Stimulated activated CD8-positive, alpha-beta memory T cell treated with anti-CD3 and anti-CD28 coated beads, Interleukin-12 subunit alpha, Interleukin-12 subunit beta, amount 100 ng/mL, for 1 hour (primary cell): ENCODE results near the gene KIAA0319L.

Experiments
- DNase-seq: peaks from one replicate; pipeline ENCODE4 v3.0.0-alpha.2; 2020; ENCODE audit warnings: low read depth

Gene KIAA0319L

DNA sequence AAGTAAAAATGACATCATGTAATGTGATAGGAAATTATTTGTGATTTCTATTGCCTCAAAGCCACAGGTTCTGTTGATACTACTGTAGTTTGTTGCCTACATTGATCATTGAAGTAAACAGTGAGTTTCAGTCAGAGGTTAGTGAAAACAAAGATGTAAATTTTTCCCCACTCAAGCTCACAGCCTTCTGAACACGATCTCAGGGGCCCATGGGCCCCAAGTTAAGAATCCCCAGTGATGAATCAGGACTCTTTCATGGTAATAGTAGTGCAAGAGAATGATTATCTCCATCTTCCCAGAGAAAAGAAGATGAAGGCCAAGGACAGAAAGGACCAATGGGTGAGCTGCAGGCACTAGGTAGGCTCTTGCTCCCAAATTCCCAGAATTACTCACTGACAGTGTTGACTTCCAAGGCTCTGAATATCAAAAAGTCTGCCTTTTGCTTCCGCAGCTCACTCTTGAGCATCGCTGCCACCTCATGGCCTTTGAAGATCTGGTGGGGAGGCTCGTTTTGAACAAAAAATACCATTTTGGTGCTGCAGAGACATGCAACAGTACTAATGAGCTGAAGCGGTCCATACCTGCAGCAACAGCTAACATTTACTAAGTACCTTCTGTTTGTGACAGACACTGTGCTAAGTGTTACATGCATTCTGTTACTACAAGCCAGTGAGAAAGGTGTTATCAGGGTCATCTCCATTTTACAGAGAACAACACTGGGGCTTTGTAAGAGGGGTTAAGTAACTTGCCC, 113.3 kb downstream of the KIAA0319L start:
- DNase-seq: no peak

DNA sequence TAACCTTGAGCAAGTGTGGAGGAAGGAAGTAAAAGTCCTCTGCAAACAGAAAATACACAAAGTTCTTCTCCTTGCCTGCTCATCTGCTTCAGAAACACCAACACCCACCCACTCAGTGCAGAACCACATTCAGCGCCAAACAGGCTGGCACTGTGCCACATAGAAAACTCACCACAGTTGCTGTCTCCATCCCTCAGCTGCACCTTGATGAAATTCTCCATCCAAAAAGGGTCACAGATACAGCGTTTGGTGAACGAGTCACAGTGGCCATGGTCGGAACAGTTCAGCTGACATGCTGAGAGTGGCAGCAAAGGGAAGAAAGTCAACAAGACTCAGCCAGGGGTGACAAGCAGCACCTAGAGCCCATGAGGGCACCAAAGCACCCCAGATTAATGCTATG, 114.5 kb downstream of the KIAA0319L start:
- no peak for DNase-seq

- DNase-seq: no peak
Measured at GRCh38 chr1:35441926-35442579, 115.2 kb downstream of the KIAA0319L start.

- no peak for DNase-seq
Measured at GRCh38 chr1:35439626-35440025, 117.6 kb downstream of the KIAA0319L start.

DNA sequence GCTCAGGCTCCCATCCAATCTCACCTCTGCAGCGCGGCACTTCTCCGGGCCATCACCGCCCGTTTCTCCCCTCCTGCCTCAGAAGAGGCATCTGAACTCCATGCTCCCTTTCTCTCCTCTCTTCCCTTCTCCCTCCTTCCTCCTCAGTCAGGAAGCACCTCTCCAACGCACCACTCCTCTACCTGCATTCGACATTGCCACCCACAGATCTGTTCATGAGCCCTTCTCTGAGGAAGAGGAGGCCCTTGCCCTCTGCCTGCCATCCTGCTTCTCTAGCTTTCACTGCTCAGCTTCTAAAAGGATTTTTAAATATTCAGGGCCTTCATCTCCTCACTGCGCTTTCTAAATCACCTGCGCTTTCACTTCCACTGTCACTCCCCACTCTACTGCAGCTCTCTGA, 120.0 kb downstream of the KIAA0319L start:
- DNase-seq: no peak

GRCh38 chr1:35436078-35436477, 121.1 kb downstream of the KIAA0319L start:
- DNase-seq: no peak

DNA sequence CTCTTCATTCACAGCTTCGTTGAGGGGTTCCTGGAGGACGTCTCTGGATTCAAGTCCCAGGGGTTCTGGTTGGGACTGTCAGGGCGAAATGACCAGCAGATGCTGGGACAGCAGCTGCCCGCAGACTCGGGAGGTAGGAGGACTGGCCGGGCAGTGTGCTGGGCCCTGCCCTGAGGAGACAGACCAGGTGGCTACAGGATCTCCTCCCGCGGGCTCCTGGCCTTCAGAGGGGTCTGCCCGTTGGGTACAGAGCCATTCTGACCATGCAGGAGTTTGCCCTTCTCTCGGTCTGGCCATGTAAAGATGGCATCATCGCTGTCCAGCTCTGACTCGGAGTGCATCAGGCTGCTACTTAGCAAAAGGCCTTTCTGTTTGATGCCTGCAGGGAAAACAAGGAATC, 122.5 kb downstream of the KIAA0319L start:
- DNase-seq: no peak

DNA sequence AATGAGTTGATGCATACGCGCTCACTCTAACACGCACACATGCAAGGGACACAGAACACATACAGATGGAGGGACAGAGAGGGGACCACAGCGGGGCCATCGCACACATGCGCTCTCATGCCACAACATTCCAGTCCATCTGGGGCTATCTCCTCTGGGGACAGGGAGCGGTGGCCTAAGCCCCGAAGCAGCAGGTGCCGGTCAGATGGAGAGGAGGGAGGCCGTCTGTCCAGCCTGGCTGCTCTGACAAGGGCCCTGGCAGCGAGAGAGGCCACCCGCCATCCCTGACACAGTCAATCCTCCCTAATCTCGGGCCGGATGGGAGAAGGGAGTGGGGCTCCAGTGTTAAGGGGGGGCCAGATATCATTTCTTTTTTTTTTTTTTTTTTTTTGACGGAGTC, 123.5 kb downstream of the KIAA0319L start:
- DNase-seq: no peak

DNA sequence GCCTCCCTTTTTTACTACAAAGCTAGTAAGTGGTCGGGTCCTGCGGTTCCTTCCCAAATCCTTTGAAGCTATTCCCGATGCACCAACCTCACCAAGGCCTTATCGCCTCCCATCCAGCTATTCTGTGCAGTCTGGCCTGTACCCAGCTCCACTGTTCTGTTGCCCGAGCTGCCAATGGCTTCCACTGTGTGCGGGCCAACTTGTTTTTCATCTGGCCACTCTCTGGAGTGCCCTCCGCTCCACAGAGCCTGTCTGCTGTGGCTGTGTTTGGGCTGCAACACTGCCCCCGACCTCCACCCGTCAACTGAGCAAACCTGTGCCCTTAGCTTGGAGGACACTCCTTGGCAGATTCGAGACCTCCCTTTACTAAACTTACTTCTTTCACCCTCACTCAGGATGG, 125.0 kb downstream of the KIAA0319L start:
- DNase-seq: no peak

- no peak for DNase-seq
Measured at GRCh38 chr1:35431173-35431599, 126.0 kb downstream of the KIAA0319L start.

GRCh38 chr1:35430762-35431161, 126.4 kb downstream of the KIAA0319L start:
- no peak for DNase-seq

DNA sequence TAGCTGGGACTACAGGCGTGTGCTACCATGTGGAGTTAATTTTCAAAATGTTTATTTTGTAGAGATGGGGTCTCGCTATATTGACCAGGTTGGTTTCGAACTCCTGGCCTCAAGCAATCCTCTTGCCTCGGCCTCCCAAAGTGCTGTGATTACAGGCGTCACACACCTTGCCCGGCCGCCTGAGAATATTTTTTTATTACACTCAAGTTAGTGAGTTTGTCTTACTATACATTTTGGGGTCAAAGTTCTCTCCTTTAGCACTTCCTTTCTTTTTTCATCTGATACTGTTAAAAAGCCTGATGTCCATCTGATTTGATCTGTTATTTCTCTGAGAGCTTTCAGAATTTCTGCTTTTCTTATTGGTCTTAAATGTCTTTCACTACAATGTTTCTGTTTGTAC, 128.8 kb downstream of the KIAA0319L start:
- no peak for DNase-seq

DNA sequence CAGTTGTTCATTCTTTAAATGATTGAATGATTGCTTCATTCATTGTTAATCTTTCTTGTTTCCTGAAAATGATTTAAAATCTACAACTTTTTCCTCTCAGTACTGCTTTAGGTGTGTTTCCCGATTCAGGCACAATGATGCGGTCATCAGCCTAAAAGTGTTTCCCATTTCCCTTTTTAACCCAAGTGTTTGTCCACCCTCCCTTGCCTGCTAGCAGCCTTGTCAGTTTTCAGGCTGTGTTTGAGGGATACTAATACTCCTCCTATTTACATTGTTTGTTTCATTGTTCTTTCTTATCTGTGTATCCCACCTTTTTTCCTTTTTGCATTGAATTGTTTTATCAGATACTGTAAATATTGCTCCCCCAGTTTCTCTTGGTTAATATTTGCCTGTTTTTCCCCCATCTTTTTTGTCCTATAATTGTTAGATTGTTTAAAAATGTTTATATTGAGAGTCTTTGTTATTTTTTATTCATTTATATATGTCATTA, 131.1 kb downstream of the KIAA0319L start:
- no peak for DNase-seq

- DNase-seq: no peak
Measured at GRCh38 chr1:35408925-35409324, 148.3 kb downstream of the KIAA0319L start.

DNA sequence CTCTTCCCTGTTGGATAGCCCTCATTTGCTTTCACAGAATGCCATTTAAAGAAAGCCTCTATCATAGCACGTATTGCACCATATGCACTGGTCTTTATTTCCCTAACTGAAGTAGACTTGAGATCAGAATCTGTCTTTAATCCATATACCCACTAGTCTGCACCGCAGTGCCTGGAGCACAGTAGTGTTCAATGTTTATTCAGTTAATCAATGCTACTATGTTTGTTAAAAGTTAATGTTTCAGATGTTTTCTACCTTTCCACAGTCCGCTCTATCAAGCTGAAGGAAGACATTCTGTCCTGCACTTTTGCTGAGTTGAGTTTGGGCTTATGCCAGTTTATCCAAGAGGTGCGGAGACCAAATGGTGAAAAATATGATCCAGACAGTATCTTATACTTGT, 149.5 kb downstream of the KIAA0319L start:
- DNase-seq: no peak

DNA sequence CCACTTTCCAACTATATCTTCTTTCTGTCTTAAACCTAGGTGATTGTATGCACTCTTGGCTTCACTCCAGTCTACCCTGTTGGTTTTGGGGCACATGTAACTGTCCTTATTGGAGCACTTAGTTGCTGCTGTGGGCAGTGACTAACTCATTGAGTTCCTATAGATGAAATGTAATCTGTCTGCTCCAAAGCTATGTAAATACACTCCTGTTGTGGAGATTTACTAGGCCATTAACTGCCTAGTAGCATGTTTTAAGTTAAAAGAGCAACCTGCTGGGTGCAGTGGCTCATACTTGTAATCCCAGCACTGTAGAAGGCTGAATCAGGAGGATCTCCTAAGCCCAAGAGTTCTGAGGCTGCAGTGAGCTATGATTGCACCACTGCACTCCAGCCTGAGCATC, 151.1 kb downstream of the KIAA0319L start:
- no peak for DNase-seq

DNA sequence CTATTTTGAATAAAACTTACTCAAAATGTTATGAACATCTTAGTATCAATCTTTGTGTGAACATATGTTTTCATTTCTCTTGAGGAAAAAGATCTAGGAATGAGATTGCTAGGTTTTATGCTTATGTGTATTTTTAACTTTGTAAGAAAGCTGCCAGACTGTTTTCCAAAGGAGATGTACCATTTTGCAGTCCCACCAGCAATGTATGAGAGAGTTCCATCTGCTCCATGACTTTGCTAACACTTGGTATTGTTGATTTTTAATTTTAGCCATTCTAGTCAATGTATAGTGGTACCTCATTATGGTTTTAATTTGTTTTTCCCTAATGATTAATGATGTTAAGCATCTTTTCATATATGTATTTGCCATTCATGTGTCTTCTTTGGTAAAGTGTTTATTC, 156.2 kb downstream of the KIAA0319L start:
- no peak for DNase-seq

- no peak for DNase-seq
Measured at GRCh38 chr1:35398739-35399138, 158.5 kb downstream of the KIAA0319L start.

DNA sequence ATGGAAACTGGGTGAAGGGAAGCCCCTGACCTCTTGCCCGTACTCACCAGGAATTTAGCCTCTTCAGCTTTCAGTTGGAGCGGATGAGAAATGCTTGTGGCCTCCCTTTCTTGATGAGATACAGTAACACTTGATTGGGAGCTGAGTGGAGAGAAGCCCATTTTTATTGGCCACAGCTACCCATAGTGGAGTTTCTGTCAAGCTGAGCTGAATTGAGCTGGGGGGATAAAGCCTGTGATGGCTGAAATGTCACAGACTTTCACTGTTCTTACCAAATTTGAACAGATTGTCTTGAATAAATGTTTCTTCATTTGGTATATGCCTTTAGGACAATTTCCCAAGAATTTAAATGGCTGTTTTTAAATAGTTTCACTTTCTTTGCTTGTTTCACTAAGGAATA, 162.8 kb downstream of the KIAA0319L start:
- no peak for DNase-seq

- DNase-seq: no peak
Measured at GRCh38 chr1:35390600-35391494, 166.4 kb downstream of the KIAA0319L start.

- DNase-seq: no peak
Measured at GRCh38 chr1:35386959-35387358, 170.2 kb downstream of the KIAA0319L start.

- DNase-seq: no peak
Measured at GRCh38 chr1:35386290-35386689, 170.9 kb downstream of the KIAA0319L start.
